EH (cell line): ENCODE results near the gene ANKRD55.

Experiments used
- DNase-seq: peaks from one replicate; pipeline ENCODE4 v3.0.0-alpha.2; 2015; ENCODE audit warnings: low read depth

The ANKRD55 gene

DNA sequence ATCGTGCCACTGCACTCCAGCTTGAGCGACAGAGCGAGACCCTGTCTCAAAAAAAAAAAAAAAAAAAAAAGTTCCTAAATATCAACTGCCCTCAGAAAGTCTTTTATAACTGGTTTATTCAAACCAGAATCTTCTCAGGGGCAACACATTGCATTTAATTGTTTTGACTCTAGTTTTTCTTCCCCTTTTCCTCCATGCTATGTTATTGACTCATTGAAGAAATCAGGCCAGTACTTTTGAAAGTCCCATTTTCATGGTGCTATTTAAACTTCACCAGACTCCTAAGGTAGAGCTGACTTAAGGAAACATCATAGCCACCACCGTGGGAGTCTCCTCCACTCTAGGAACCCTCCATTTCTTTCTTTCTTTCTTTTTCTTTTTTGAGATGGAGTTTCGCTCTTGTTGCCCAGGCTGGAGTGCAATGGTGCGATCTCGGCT, 155.3 kb downstream of the ANKRD55 start:
- no peak for DNase-seq

DNA sequence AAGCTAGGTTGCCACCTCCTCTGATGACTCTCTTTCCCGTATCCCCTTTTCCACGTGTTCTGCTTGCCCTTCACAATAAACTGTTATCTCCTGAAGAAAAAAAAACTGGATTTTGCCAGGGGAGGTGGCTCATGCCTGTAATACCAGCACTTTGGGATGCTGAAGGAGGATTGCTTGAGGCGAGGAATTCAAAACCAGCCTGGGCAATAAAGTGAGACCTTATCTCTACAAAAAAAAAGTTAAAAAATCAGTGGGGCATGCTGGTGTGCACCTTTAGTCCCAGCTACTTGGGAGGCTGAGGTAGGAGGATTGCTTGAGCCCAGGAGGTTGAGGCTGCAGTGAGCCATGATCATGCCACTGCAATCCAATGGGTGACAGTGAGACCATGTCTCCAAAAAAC, 156.6 kb downstream of the ANKRD55 start:
- DNase-seq = no peak

DNA sequence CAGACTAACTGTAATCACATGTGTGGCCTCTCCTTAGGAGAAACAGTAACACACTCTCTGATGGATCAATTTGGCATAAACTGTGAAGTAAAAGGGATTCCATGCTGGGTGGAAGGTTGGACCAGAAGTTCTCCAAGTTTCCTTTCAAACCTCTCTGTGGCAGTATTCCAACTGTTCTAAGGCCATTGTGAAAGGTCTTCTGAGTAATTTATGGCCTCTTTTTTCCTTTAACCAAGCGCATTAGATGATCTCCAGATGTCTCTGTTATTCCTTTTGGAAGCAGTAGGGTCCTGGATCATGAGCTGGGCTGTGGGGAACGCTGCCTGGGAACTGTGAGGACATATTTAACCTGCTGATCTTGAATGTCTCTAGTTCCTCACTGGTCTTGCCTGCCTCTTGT, 157.8 kb downstream of the ANKRD55 start:
- peak; percentile 71 for DNase-seq

- DNase-seq = no peak
Measured at GRCh38 chr5:56072863-56073766, 160.0 kb downstream of the ANKRD55 start.

DNA sequence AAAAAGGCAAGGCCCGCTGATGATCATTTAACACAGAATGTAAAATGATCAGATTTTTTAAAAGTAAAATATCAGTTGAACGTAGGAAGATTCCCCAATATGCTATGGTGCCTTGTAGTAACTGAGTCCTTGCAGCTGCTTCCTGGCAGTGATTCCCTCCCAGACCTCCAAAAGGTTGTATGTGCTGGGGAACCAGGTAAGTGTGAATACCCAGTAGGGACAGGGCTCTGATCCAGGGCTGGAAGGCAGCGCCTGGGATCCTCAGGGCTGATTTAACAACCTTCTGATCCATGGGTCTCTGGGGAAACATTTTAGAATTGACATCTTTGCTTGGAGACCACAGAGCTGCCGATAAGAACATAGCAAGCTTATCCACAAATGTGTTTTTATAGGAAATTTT, 161.7 kb downstream of the ANKRD55 start:
- no peak for DNase-seq

GRCh38 chr5:56070851-56071465, 162.2 kb downstream of the ANKRD55 start:
- DNase-seq = peak; percentile 39

- no peak for DNase-seq
Measured at GRCh38 chr5:56069652-56070226, 163.4 kb downstream of the ANKRD55 start.

- no peak for DNase-seq
Measured at GRCh38 chr5:56066931-56067450, 166.1 kb downstream of the ANKRD55 start.

GRCh38 chr5:56064984-56065383, 168.1 kb downstream of the ANKRD55 start:
- DNase-seq = peak; percentile 55

DNA sequence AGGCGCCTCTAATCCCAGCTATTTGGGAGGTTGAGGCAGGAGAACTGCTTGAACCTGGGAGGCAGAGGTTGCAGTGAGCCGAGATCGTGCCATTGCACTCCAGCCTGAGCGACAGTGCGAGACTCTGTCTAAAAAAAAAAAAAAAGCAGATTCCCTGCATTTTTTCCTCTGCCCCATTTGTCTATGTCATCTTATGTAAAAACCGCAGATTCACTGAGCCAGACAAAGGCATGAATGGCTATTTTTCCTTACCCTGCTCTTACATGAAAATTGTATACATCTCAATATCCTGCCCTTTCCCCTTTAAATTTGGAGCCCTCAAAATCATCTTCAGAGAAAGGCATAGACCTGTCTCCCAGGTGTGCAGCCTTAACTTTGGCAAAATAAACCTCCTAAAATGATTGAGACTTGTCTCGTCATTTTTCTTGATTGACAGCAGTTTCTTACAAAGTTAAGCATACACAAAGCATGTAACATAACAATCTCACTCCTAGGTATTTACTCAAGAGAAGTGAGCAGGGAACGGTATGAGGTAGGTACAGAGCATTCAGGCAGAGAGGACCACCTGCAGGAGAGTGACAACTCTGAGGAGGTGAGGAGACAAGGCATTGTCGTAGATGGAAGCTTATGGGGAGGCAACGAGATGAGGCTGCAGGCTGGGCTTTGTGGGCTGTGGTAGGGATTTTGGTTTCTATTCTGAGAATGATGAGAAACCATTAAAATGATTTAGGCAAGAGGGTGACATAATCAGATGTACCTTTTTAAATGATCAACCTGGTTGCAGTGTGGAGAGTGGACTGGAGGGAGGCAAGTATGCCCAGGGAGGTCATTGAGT, 172.6 kb downstream of the ANKRD55 start:
- peak; percentile 52 for DNase-seq

DNA sequence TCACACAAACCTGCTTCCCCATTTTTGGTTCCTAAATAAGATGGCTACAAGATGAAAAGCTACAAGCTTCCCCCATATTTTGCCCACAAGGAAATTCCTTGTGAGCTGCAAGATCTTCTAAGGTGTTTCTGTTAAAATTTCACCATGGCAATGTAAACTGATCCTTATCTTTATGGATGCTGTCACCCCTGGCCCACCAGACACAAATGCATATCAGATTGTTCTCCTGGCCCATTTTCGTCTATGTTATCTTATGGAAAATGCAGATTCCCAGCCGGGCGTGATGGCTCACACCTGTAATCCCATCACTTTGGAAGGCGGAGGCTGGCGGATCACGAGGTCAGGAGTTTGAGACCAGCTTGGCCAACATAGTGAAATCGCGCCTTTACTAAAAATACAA, 173.3 kb downstream of the ANKRD55 start:
- DNase-seq = no peak

GRCh38 chr5:56056875-56057274, 176.3 kb downstream of the ANKRD55 start:
- no peak for DNase-seq

DNA sequence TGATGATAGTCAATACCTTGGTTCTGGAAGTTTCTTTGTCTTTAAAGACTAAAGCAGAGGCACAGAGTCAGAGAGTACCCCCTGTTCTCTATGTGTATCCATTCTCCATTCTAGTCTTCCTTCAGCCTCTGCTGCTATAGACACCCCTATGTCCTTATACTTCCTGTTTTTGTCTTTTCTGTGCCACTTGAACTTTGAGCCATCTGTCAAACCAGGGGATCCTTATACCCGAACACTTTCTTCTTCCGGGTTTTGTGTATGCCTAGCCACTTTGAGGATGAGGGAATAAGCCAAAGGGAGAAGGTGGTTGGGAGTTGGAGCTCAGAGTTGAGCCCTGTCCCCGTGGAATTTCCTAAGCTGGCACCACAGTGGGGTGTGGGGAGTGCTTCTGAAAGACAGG, 177.3 kb downstream of the ANKRD55 start:
- DNase-seq = no peak

GRCh38 chr5:56055287-56055686, 177.8 kb downstream of the ANKRD55 start:
- no peak for DNase-seq

- DNase-seq = peak; percentile 46
Measured at GRCh38 chr5:56054666-56055065, 178.5 kb downstream of the ANKRD55 start.

- DNase-seq = no peak
Measured at GRCh38 chr5:56053363-56053762, 179.8 kb downstream of the ANKRD55 start.

- DNase-seq = peak; percentile 41
Measured at GRCh38 chr5:56052735-56053134, 180.4 kb downstream of the ANKRD55 start.

GRCh38 chr5:56050551-56051255, 182.4 kb downstream of the ANKRD55 start:
- no peak for DNase-seq
